Mesenchymal stem cell (in vitro differentiated cells and primary cell): ENCODE results near the gene PAX3.
A peak's percentile ranks its signal among the peaks of the same experiment; 100 is the strongest.

Source experiments
- DNase-seq: peaks from one replicate; pipeline ENCODE4 v3.0.0-alpha.2; 2013
- H2AFZ ChIP-seq: one replicate; pipeline ENCODE4 v1.6.1; 2013; ENCODE audit warnings: low read depth, mild to moderate bottlenecking, control low read depth, inconsistent platforms, low read length, moderate library complexity
- H2AK5ac ChIP-seq: 2 replicates; pipeline ENCODE4 v1.6.1; 2013; ENCODE audit warnings: low read length, moderate library complexity, mild to moderate bottlenecking, inconsistent platforms; ENCODE audit not compliant: severe bottlenecking
- H2BK120ac ChIP-seq: one replicate; pipeline ENCODE4 v1.6.1; 2013; ENCODE audit warnings: low read depth, mild to moderate bottlenecking, inconsistent platforms, low read length, moderate library complexity
- H2BK12ac ChIP-seq, 2 experiments: one replicate each; pipeline ENCODE4 v1.6.1; 2013; ENCODE audit warnings: inconsistent platforms in 2 of 2, low read length in 2 of 2, mild to moderate bottlenecking in 2 of 2, moderate library complexity in 2 of 2, control low read depth in 1 of 2
- H2BK15ac ChIP-seq: one replicate; pipeline ENCODE4 v1.6.1; 2013; ENCODE audit warnings: mild to moderate bottlenecking, low read depth, inconsistent platforms; ENCODE audit not compliant: poor library complexity, severe bottlenecking
- H2BK5ac ChIP-seq: 2 replicates; pipeline ENCODE4 v1.6.1; 2013; ENCODE audit warnings: low read depth, mild to moderate bottlenecking, low read length, control low read depth, inconsistent platforms; ENCODE audit not compliant: poor library complexity, severe bottlenecking
- H3K14ac ChIP-seq, 2 experiments: one replicate each; pipeline ENCODE4 v1.6.1; 2013; ENCODE audit warnings: inconsistent platforms in 2 of 2, low read length in 2 of 2, control low read depth in 1 of 2, mild to moderate bottlenecking in 1 of 2, moderate library complexity in 1 of 2
- H3K18ac ChIP-seq, 2 experiments: one replicate each; pipeline ENCODE4 v1.6.1; 2013; ENCODE audit warnings: inconsistent platforms in 2 of 2, low read length in 2 of 2, control low read depth in 1 of 2, low read depth in 1 of 2, mild to moderate bottlenecking in 1 of 2
- H3K23ac ChIP-seq, 2 experiments: one replicate each; pipeline ENCODE4 v1.6.1; 2013; ENCODE audit warnings: inconsistent platforms in 2 of 2, low read length in 2 of 2, mild to moderate bottlenecking in 2 of 2, moderate library complexity in 2 of 2, control low read depth in 1 of 2
- H3K27ac ChIP-seq: 2 replicates; pipeline ENCODE4 v1.5.1; 2013; ENCODE audit warnings: mild to moderate bottlenecking, moderate library complexity, low read length, control low read depth, inconsistent platforms; ENCODE audit not compliant: poor library complexity, severe bottlenecking
- H3K27me3 ChIP-seq, 2 experiments: 2 replicates each; pipeline versions ENCODE4 v1.6.1 to v1.7.0; 2013; ENCODE audit warnings: low read length in 2 of 2, mild to moderate bottlenecking in 2 of 2, moderate library complexity in 2 of 2, control low read depth in 1 of 2, inconsistent platforms in 1 of 2; ENCODE audit not compliant: control insufficient read depth in 1 of 2, insufficient read depth in 1 of 2
- H3K36me3 ChIP-seq, 2 experiments: 2 replicates each; pipeline versions ENCODE4 v1.6.1 to v1.7.0; 2013; ENCODE audit warnings: low read length in 2 of 2, control low read depth in 1 of 2, inconsistent platforms in 1 of 2, low read depth in 1 of 2, mild to moderate bottlenecking in 1 of 2; ENCODE audit not compliant: insufficient read depth in 2 of 2, control insufficient read depth in 1 of 2
- H3K4ac ChIP-seq, 2 experiments: one replicate each; pipeline ENCODE4 v1.6.1; 2013; ENCODE audit warnings: inconsistent platforms in 2 of 2, low read length in 2 of 2, mild to moderate bottlenecking in 2 of 2, moderate library complexity in 2 of 2, control low read depth in 1 of 2, low read depth in 1 of 2
- H3K4me1 ChIP-seq: 2 replicates; pipeline ENCODE4 v1.6.1; 2013; ENCODE audit warnings: low read depth, low read length, control low read depth; ENCODE audit not compliant: control insufficient read depth, insufficient read depth
- H3K4me2 ChIP-seq: 2 replicates; pipeline ENCODE4 v1.6.1; 2013; ENCODE audit warnings: low read length, mild to moderate bottlenecking, inconsistent platforms; ENCODE audit not compliant: poor library complexity, severe bottlenecking
- H3K4me3 ChIP-seq, 2 experiments: 2 replicates each; pipeline versions ENCODE4 v1.5.1 to v1.7.0; 2013; ENCODE audit warnings: low read length in 2 of 2, mild to moderate bottlenecking in 2 of 2, control low read depth in 1 of 2, low read depth in 1 of 2; ENCODE audit not compliant: insufficient read depth in 1 of 2
- H3K79me1 ChIP-seq: replicated peaks from 2 replicates; pipeline ENCODE4 v1.6.1; 2013; ENCODE audit warnings: mild to moderate bottlenecking, control low read depth, low read length, inconsistent platforms; ENCODE audit not compliant: poor library complexity, severe bottlenecking
- H3K9ac ChIP-seq: 2 replicates; pipeline ENCODE4 v1.7.0; 2013; ENCODE audit warnings: mild to moderate bottlenecking, low read length, moderate library complexity
- H3K9me3 ChIP-seq: 2 replicates; pipeline ENCODE4 v1.7.0; 2013; ENCODE audit warnings: mild to moderate bottlenecking, low read length; ENCODE audit not compliant: control insufficient read depth
- H4K8ac ChIP-seq: one replicate; pipeline ENCODE4 v1.6.1; 2013; ENCODE audit warnings: inconsistent platforms, mild to moderate bottlenecking, low read length, moderate library complexity
- H4K91ac ChIP-seq: one replicate; pipeline ENCODE4 v1.6.1; 2013; ENCODE audit warnings: mild to moderate bottlenecking, low read length, inconsistent platforms
- WGBS: methylation state at CpG from one replicate; pipeline ENCODE4 v1.1.7; 2013; ENCODE audit warnings: mixed read lengths; 5-methylcytosine and 5-hydroxymethylcytosine counted together

PAX3 gene

GRCh38 chr2:222311978-222312738 lies 13.4 kb upstream of the PAX3 start:
- no peak overlapping the region for H2AK5ac ChIP-seq
- DNase-seq = no peak
- no peaks in the 10 kb centered on the region for H3K79me1 ChIP-seq
- no peak overlapping the region for H3K14ac ChIP-seq
- no peak overlapping the region for H2BK12ac ChIP-seq
- no peak overlapping the region for H2AFZ ChIP-seq
- no peak overlapping the region for H3K23ac ChIP-seq
- H3K27me3 ChIP-seq = peaks cover 83 to 100% of the 10 kb centered on the region in 2 experiments
- H3K4me3 ChIP-seq = no peak overlapping the region
- peaks cover 6% of the 10 kb centered on the region for H3K4me1 ChIP-seq
- no peak overlapping the region for H3K18ac ChIP-seq
- H4K8ac ChIP-seq = no peak overlapping the region
- H2BK120ac ChIP-seq = no peak overlapping the region
- H3K9me3 ChIP-seq = no peaks in the 10 kb centered on the region
- H3K36me3 ChIP-seq = no peaks in the 10 kb centered on the region
- H2BK5ac ChIP-seq = no peak overlapping the region
- H4K91ac ChIP-seq = no peak overlapping the region
- H3K4ac ChIP-seq = no peak overlapping the region
- no peak overlapping the region for H3K4me2 ChIP-seq
- no peak overlapping the region for H3K27ac ChIP-seq
- H3K9ac ChIP-seq = no peak overlapping the region
- no peak overlapping the region for H2BK15ac ChIP-seq
- 2% methylated on average over 48 of the region's 48 CpGs for WGBS

GRCh38 chr2:222311319-222311977 lies 12.7 kb upstream of the PAX3 start:
- Histone ChIP-seq H3K27me3 (peaks cover 90 to 100% of the 10 kb centered on the region in 2 experiments), H4K91ac (no peak overlapping the region), H3K14ac (no peak overlapping the region), H2BK120ac (no peak overlapping the region), H3K4me3 (no peak overlapping the region), H3K23ac (peak overlapping the region in 1 of 2 experiments; percentile 60), H3K36me3 (no peaks in the 10 kb centered on the region), H2AK5ac (no peak overlapping the region), H2BK15ac (no peak overlapping the region), H3K18ac (no peak overlapping the region), H3K27ac (no peak overlapping the region), H2BK12ac (no peak overlapping the region), H3K9ac (no peak overlapping the region), H3K4ac (no peak overlapping the region), H2AFZ (no peak overlapping the region), H2BK5ac (no peak overlapping the region), H3K9me3 (no peaks in the 10 kb centered on the region), H3K4me2 (no peak overlapping the region), H4K8ac (no peak overlapping the region), H3K79me1 (no peaks in the 10 kb centered on the region), H3K4me1 (peaks cover 9% of the 10 kb centered on the region)
- WGBS = under 1% methylated on average over 41 of the region's 42 CpGs
- DNase-seq = no peak

- 17% methylated on average over 9 of the region's 11 CpGs for WGBS
- peaks cover 14% of the 10 kb centered on the region for H3K4me1 ChIP-seq
Observed at GRCh38 chr2:222310747-222311318, 12.0 kb upstream of the PAX3 start.

GRCh38 chr2:222309766-222310165 lies 11.0 kb upstream of the PAX3 start:
- no peak for DNase-seq
- no peak overlapping the region for H3K4ac ChIP-seq
- H3K9me3 ChIP-seq = no peaks in the 10 kb centered on the region
- 41% methylated on average over 2 of the region's 2 CpGs for WGBS
- H3K36me3 ChIP-seq = no peaks in the 10 kb centered on the region
- H4K91ac ChIP-seq = no peak overlapping the region
- H3K18ac ChIP-seq = no peak overlapping the region
- H3K9ac ChIP-seq = no peak overlapping the region
- H3K4me2 ChIP-seq = no peak overlapping the region
- H3K79me1 ChIP-seq = no peaks in the 10 kb centered on the region
- no peak overlapping the region for H4K8ac ChIP-seq
- H2BK120ac ChIP-seq = no peak overlapping the region
- H3K4me3 ChIP-seq = no peak overlapping the region
- H3K4me1 ChIP-seq = peaks cover 21% of the 10 kb centered on the region
- no peak overlapping the region for H2AK5ac ChIP-seq
- no peak overlapping the region for H2BK12ac ChIP-seq
- no peak overlapping the region for H3K23ac ChIP-seq
- H3K27me3 ChIP-seq = peaks cover 90 to 100% of the 10 kb centered on the region in 2 experiments
- no peak overlapping the region for H3K14ac ChIP-seq
- no peak overlapping the region for H3K27ac ChIP-seq
- H2BK5ac ChIP-seq = no peak overlapping the region
- no peak overlapping the region for H2BK15ac ChIP-seq
- no peak overlapping the region for H2AFZ ChIP-seq

More at GRCh38 chr2:222310747-222311318, 12.0 kb upstream of the PAX3 start:
- no peak overlapping the region for H3K18ac ChIP-seq
- no peaks in the 10 kb centered on the region for H3K9me3 ChIP-seq
- H3K14ac ChIP-seq = no peak overlapping the region
- H3K4me3 ChIP-seq = no peak overlapping the region
- no peak overlapping the region for H2BK12ac ChIP-seq
- no peak for DNase-seq
- no peak overlapping the region for H2BK5ac ChIP-seq
- H3K27ac ChIP-seq = no peak overlapping the region
- H3K36me3 ChIP-seq = no peaks in the 10 kb centered on the region
- H3K9ac ChIP-seq = no peak overlapping the region
- H3K4me2 ChIP-seq = no peak overlapping the region
- no peak overlapping the region for H2AK5ac ChIP-seq
- H4K8ac ChIP-seq = no peak overlapping the region
- no peaks in the 10 kb centered on the region for H3K79me1 ChIP-seq
- no peak overlapping the region for H2BK120ac ChIP-seq
- H2BK15ac ChIP-seq = no peak overlapping the region
- H3K27me3 ChIP-seq = peaks cover 90 to 100% of the 10 kb centered on the region in 2 experiments
- no peak overlapping the region for H4K91ac ChIP-seq
- H3K23ac ChIP-seq = no peak overlapping the region
- no peak overlapping the region for H2AFZ ChIP-seq
- no peak overlapping the region for H3K4ac ChIP-seq
